Neural progenitor cell (in vitro differentiated cells): ENCODE measurements around the gene NFATC1. TPM values are rescaled to one million over a fixed set of nuclear protein-coding genes. Genes with fewer than 3 reads are reported as not detected.

Experiments
- DNase-seq: peaks from one replicate; pipeline ENCODE4 v3.0.0-alpha.2; 2016; ENCODE audit warnings: low spot score
- H2AFZ ChIP-seq: fragments of 200-600 bp; sonication (generic); replicated peaks from 2 replicates; pipeline ENCODE4 v1.6.1; 2016; ENCODE audit warnings: antibody characterized with exemption
- H3F3A ChIP-seq: fragments of 200-600 bp; sonication (generic); 2 replicates; pipeline ENCODE4 v1.6.1; 2016; ENCODE audit warnings: antibody characterized with exemption, low read depth
- H3K27ac ChIP-seq: fragments of 200-600 bp; sonication (generic); 2 replicates; pipeline ENCODE4 v1.5.1; 2016; ENCODE audit warnings: mild to moderate bottlenecking
- H3K27me3 ChIP-seq: fragments of 200-600 bp; sonication (generic); 2 replicates; pipeline ENCODE4 v1.6.1; 2016; ENCODE audit warnings: mild to moderate bottlenecking, moderate library complexity
- H3K36me3 ChIP-seq: fragments of 200-600 bp; sonication (generic); 2 replicates; pipeline ENCODE4 v1.5.1; 2016
- H3K4me1 ChIP-seq: fragments of 200-600 bp; sonication (generic); 2 replicates; pipeline ENCODE4 v1.6.1; 2016; ENCODE audit warnings: mixed run types
- H3K4me2 ChIP-seq: fragments of 200-600 bp; sonication (generic); 2 replicates; pipeline ENCODE4 v1.6.1; 2016
- H3K4me3 ChIP-seq: fragments of 200-600 bp; sonication (generic); 2 replicates; pipeline ENCODE4 v1.5.1; 2016
- H3K79me2 ChIP-seq: fragments of 200-600 bp; sonication (generic); 2 replicates; pipeline ENCODE4 v1.6.1; 2016; ENCODE audit warnings: low read depth
- H3K9ac ChIP-seq: fragments of 200-600 bp; sonication (generic); 2 replicates; pipeline ENCODE4 v1.6.1; 2016
- H3K9me3 ChIP-seq: fragments of 200-600 bp; sonication (generic); 2 replicates; pipeline ENCODE4 v1.5.1; 2016; ENCODE audit warnings: low read depth
- H4K20me1 ChIP-seq: fragments of 200-600 bp; sonication (generic); 2 replicates; pipeline ENCODE4 v1.6.1; 2016; ENCODE audit warnings: low read depth
- H3K27ac Mint-ChIP-seq: 3 replicates; pipeline ENCODE4 v1.8.0; 2021; ENCODE audit warnings: mixed read lengths
- H3K27me3 Mint-ChIP-seq: 2 replicates; pipeline ENCODE4 v1.8.0; 2022; ENCODE audit warnings: low read depth, mild to moderate bottlenecking, inconsistent platforms, moderate library complexity, mixed read lengths; ENCODE audit not compliant: insufficient read depth
- H3K36me3 Mint-ChIP-seq: 3 replicates; pipeline ENCODE4 v1.8.0; 2021; ENCODE audit warnings: mixed read lengths
- H3K4me1 Mint-ChIP-seq: 3 replicates; pipeline ENCODE4 v1.8.0; 2021; ENCODE audit warnings: mixed read lengths
- H3K4me3 Mint-ChIP-seq: 3 replicates; pipeline ENCODE4 v1.8.0; 2021; ENCODE audit warnings: mild to moderate bottlenecking, moderate library complexity, mixed read lengths
- H3K9me3 Mint-ChIP-seq: 3 replicates; pipeline ENCODE4 v1.8.0; 2020; ENCODE audit warnings: mixed read lengths
- EZH2 ChIP-seq: fragments of 200-600 bp; sonication (generic); IDR thresholded peaks from 2 replicates; pipeline ENCODE4 v1.6.1; 2017; ENCODE audit warnings: antibody characterized with exemption, mild to moderate bottlenecking, moderate library complexity
- EZH2phosphoT487 ChIP-seq: fragments of 200-600 bp; sonication (generic); IDR thresholded peaks from 2 replicates; pipeline ENCODE4 v1.6.1; 2017; ENCODE audit warnings: antibody characterized with exemption
- total RNA-seq: library from RNA; depleted of rRNA; stranded (reverse); fragments of >200 nt; gene quantifications from 2 replicates; pipeline ENCODE4 v1.2.3, GENCODE V29; 2015; ENCODE audit warnings: low replicate concordance
- TF ChIP-seq, protein P1 (sequence below): fragments of 200-600 bp; sonication (generic); IDR thresholded peaks from 2 replicates; pipeline ENCODE4 v1.5.1; 2017; ENCODE audit warnings: antibody characterized with exemption, mild to moderate bottlenecking

The NFATC1 gene
- total RNA-seq, 1 donor from 2014 or later = 2.3 TPM

DNA sequence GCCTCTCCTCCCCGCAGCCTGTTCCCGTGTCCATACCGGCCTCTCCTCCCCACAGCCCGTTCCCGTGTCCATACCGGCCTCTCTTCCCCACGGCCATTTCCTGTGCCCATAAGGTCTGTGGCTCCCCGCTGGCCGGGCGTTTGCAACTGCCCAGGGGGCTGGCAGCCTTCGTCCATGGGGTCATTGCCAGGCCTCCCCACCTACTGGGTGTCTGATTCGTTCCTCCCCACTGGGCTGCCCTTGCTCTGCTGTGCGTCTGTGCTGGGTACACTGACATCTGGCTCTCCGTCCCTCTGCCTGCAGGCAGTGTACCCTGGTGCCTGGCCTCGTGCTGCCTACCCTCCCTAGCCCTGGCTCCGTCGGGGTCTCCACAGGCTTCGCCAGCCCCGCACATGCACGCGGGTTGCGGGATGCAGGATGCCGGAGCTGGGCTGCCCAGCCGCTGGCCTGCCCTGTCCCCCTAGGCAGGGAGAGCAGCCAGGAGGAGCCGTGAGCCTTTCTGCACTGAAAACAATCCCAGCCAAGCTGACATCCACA lies 67.8 kb downstream of the NFATC1 start:
- Histone ChIP-seq H3K9ac (no peak overlapping the region), H2AFZ (no peak overlapping the region)
- H3K4me3 Mint-ChIP-seq = no peak overlapping the region

DNA sequence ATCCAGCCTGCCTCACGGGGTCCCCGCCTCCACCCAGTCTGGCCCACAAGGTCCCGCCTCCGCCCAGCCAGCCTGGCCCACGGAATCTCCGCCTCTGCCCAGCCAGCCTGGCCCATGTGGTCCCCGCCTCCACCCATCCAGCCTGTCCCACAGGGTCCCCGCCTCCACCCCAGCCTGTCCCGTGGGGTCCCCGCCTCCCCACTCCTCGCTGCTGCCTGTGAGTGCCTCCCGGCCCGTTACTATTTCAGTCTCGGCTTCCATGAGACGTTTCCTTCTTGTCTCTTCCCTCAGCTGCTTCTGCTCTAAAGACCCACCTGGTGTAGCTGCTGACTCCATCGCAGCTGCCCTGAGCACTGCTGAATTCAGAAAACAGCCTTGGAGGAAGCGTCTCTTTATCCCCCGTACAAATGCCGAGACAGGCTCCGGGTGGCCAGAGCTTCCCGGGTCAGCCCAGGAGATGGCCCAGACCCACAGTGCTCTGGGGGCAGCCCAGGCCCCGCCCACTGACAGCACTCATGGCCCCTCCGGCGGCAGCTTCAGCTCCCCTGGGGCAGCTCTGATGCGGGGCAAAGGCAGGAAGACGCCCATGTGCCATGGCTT lies 69.8 kb downstream of the NFATC1 start:
- H3K27me3 Mint-ChIP-seq = peaks cover 2% of the 10 kb centered on the region
- DNase-seq = peak; percentile 56
- no peak overlapping the region for H3K27ac ChIP-seq
- H3K9me3 Mint-ChIP-seq = no peaks in the 10 kb centered on the region
- peak overlapping the region; percentile 47 for H3K4me2 ChIP-seq
- no peaks in the 10 kb centered on the region for H3K36me3 ChIP-seq
- H4K20me1 ChIP-seq = no peaks in the 10 kb centered on the region
- H3K9me3 ChIP-seq = no peaks in the 10 kb centered on the region
- H3F3A ChIP-seq = no peaks in the 10 kb centered on the region
- peak overlapping the region; percentile 81 for H3K27ac Mint-ChIP-seq
- peak overlapping the region; percentile 64 for H2AFZ ChIP-seq
- H3K4me1 ChIP-seq = peaks cover 15% of the 10 kb centered on the region
- peaks cover 22% of the 10 kb centered on the region for H3K4me1 Mint-ChIP-seq
- no peak overlapping the region for H3K4me3 ChIP-seq
- no peaks in the 10 kb centered on the region for H3K27me3 ChIP-seq
- TF ChIP-seq EZH2 (no peak), EZH2phosphoT487 (no peak)
- TF ChIP-seq, protein P1, sequence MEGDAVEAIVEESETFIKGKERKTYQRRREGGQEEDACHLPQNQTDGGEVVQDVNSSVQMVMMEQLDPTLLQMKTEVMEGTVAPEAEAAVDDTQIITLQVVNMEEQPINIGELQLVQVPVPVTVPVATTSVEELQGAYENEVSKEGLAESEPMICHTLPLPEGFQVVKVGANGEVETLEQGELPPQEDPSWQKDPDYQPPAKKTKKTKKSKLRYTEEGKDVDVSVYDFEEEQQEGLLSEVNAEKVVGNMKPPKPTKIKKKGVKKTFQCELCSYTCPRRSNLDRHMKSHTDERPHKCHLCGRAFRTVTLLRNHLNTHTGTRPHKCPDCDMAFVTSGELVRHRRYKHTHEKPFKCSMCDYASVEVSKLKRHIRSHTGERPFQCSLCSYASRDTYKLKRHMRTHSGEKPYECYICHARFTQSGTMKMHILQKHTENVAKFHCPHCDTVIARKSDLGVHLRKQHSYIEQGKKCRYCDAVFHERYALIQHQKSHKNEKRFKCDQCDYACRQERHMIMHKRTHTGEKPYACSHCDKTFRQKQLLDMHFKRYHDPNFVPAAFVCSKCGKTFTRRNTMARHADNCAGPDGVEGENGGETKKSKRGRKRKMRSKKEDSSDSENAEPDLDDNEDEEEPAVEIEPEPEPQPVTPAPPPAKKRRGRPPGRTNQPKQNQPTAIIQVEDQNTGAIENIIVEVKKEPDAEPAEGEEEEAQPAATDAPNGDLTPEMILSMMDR = no peak
- H3K36me3 Mint-ChIP-seq = peaks cover 2% of the 10 kb centered on the region
- no peaks in the 10 kb centered on the region for H3K79me2 ChIP-seq
- H3K9ac ChIP-seq = no peak overlapping the region
- H3K4me3 Mint-ChIP-seq = peak overlapping the region; percentile 48

More for the DNA sequence above, 67.8 kb downstream of the NFATC1 start:
- Histone ChIP-seq H3K4me1 (peaks cover 11% of the 10 kb centered on the region), H3K4me2 (no peak overlapping the region), H3K36me3 (no peaks in the 10 kb centered on the region), H3K9me3 (no peaks in the 10 kb centered on the region), H3K4me3 (no peak overlapping the region), H3K79me2 (no peaks in the 10 kb centered on the region), H4K20me1 (no peaks in the 10 kb centered on the region), H3F3A (no peaks in the 10 kb centered on the region), H3K27me3 (no peaks in the 10 kb centered on the region), H3K27ac (no peak overlapping the region)
- Mint-ChIP-seq H3K27ac (no peak overlapping the region), H3K27me3 (peaks cover 2% of the 10 kb centered on the region), H3K9me3 (no peaks in the 10 kb centered on the region), H3K4me1 (peaks cover 22% of the 10 kb centered on the region), H3K36me3 (no peaks in the 10 kb centered on the region)
- no peak for DNase-seq
- no peak for TF ChIP-seq EZH2
- TF ChIP-seq EZH2phosphoT487 = no peak
- TF ChIP-seq, protein P1 = no peak

DNA sequence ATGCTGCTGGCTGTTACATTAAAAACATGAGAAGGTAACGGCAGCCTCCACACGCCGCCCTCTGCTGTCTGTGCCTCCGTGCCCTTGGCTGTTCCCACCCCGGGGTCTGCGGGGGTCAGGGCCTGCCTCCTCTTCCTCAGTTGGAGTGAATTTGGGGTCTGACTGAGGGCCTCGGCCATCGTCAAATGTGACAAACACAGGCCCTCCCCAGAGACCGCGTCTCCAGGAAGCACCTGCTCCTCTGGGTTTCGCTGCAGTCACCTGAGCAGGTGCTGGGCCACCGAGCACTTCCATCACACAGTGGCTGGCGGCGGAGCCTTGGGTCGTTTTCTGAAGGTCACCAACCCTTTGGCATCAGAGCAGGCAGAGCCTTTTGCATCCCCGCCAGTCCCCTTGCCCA lies 70.9 kb downstream of the NFATC1 start:
- Histone ChIP-seq H3K9ac (no peak overlapping the region), H3F3A (no peaks in the 10 kb centered on the region), H3K27me3 (no peaks in the 10 kb centered on the region), H3K4me3 (no peak overlapping the region), H3K4me1 (peaks cover 20% of the 10 kb centered on the region), H3K79me2 (no peaks in the 10 kb centered on the region), H3K27ac (no peak overlapping the region), H3K9me3 (no peaks in the 10 kb centered on the region), H2AFZ (no peak overlapping the region), H4K20me1 (no peaks in the 10 kb centered on the region), H3K36me3 (no peaks in the 10 kb centered on the region), H3K4me2 (no peak overlapping the region)
- Mint-ChIP-seq H3K36me3 (peaks cover 2% of the 10 kb centered on the region), H3K27ac (no peak overlapping the region), H3K4me3 (no peak overlapping the region), H3K27me3 (peaks cover 5% of the 10 kb centered on the region), H3K9me3 (no peaks in the 10 kb centered on the region), H3K4me1 (peaks cover 31% of the 10 kb centered on the region)
- no peak for DNase-seq
- TF ChIP-seq, protein P1 = no peak
- TF ChIP-seq EZH2phosphoT487 = no peak
- TF ChIP-seq EZH2 = no peak
